Stimulated activated naive CD4-positive, alpha-beta T cell (primary cell): ENCODE results near the gene GTF2IRD1.
"Not testable (repeated sequence)": the region's sequence is repeated elsewhere in the genome, so short reads cannot be mapped to it uniquely, and the experiment has no call there.

Experiments used
- DNase-seq, 6 experiments: peaks; one replicate each; lab custom pipeline; 2025; lab: John Stamatoyannopoulos, UW

GTF2IRD1 gene

DNA sequence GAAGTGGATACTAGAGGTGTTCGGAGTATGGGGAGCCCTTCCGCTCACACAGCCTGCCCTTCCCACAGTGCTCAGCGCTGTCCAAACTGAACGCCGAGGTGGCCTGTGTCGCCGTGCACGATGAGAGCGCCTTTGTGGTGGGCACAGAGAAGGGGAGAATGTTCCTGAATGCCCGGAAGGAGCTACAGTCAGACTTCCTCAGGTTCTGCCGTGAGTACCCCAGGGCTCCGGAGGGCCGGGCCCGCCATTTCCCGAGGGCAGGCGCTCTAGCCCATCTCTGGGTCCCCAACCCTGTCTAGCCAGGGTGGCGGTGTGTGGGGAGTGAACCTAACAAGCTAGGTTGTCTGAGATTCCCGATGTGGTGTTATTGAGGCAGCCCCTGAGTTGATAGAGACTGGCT is 59.1 kb downstream of the GTF2IRD1 start:
- DNase-seq = no peak

DNA sequence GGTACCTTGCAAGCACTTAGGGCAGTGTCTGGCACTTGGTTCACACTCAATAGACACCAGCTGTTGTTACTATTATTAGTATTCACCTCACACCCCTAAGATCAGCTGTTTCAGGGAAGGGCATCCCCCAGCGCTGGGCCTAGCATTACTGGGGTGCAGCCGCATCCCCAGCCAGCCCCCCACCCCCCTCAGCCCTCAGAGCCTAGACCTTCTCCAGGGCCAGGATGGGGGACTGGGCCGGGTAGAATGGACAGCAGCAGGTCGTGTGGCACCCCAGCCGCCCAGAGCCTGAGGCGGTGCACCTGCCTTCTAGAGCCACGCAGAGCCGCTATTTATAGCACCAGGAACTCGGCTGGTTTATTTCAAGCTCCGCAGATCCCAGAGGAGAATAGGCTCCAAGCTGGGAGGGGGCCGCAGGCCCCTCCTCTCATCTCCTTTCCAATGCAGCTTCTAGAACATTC is 60.5 kb downstream of the GTF2IRD1 start:
- no peak for DNase-seq

GRCh38 chr7:74515276-74515675 is 61.6 kb downstream of the GTF2IRD1 start:
- no peak for DNase-seq

- no peak for DNase-seq
These were observed 62.5 kb downstream of the GTF2IRD1 start for GRCh38 chr7:74516214-74516613.

DNA sequence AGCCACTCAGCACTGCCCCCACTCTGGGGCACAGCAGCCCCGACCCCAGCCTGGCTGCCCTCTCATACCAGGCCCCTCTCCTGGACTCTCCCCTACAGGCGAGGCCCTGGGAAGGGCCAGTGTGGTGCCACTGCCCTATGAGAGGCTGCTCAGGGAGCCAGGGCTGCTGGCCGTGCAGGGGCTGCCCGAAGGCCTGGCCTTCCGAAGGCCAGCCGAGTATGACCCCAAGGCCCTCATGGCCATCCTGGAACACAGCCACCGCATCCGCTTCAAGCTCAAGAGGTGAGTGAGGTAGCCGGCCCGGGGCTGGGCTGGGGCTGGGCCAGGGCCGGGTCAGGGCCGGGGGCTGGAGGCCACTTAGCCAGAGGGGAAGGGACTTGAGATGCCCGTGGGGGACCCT is 64.3 kb downstream of the GTF2IRD1 start:
- DNase-seq = no peak

DNA sequence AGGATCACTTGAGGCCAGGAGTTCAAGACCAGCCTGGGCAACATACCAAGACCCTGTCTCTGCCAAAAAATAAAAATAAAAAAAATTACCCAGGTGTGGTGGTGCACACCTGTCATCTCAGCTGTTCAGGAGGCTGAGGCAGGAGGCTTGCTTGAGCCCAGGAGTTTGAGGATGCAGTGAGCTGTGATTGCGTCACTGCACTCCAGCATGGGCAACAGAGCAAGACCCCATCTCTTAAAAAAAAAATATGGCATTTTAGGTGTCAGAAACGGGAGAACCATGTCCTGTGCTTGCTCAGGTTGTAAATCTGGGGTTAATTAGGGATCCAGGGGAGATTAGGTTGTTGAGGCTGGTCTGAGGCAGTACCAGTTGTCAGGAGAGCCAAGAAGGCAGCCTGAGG is 64.9 kb downstream of the GTF2IRD1 start:
- DNase-seq = no peak

- no peak for DNase-seq
These were observed 65.7 kb downstream of the GTF2IRD1 start for GRCh38 chr7:74519395-74519794.

DNA sequence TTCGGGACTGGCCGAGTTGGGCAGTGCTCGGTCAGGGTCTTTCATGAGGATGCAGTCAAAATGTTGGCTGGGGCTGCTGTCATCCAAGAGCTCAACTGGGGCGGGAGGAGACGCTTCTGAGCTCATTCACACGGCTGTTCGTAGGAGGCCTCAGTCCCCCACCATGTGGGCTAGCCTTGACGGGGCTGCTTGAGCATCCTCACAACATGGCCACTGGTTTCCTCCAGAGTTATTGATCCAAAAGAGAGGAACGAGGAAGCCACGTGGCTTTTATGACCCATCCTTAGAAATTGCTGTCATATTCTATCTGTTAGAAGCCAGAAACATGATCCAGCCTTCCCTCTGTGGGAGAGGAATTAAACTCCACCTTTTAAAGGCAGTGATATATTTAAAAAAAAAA is 68.1 kb downstream of the GTF2IRD1 start:
- DNase-seq = no peak

- no peak for DNase-seq
These were observed 68.7 kb downstream of the GTF2IRD1 start for GRCh38 chr7:74522281-74522905.

DNA sequence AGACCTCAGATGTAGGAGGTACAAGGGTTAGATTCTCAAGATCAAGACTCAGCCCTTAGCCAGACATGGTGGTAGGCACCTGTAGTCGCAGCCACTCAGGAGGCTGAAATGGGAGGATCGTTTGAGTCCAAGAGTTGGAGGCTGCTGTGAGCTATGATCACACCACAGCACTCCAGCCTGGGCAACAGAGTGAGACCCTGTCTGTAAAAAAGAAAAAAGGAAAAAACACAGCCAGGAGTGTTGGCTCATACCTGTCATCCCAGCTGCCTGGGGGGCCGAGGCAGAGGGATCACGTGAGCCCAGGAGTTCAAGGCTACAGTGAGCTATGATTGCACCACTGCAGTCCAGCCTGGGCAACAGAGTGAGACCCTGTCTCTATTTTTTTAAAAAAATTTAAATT is 69.3 kb downstream of the GTF2IRD1 start:
- no peak for DNase-seq

DNA sequence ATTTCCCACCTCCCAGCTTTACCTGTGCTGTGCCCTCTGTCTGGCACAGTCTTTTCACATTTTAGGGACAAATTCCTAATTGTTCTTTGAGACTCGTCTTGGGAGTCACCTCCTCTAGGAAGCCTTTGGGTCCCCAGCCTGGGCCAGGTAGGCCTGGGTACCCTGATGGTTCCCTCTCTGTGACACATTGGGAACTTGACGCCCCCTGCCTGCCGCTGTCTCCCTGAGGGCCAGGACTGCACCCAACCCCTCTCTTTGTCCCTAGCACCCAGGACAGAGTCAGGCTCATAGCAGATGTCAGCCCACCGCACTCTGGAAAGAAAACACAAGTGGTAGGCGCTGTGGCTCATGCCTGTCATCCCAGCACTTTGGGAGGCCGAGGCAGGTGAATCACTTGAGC is 71.4 kb downstream of the GTF2IRD1 start:
- no peak for DNase-seq

DNA sequence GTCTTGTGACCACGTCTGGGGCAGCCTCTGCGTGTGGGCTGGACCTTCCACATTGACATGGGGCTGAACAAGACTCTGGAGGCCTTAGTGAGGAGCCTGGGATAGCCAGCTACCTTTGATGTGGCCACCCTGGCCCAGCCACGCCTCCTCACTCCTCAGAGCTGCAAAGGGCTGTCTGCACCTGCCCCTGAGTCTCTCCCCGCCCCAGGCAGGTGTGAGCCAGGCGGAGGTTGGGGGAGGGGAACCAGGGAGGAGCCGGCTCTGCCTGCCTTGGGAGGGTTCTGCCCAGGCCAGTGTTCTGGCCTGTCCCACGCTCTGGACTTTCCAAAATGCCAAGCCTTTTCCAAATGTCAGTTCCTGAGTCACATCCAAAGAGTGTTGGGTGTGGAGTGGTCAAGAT is 72.2 kb downstream of the GTF2IRD1 start:
- DNase-seq = no peak

- DNase-seq = no peak
These were observed 73.1 kb downstream of the GTF2IRD1 start for GRCh38 chr7:74526780-74527179.

DNA sequence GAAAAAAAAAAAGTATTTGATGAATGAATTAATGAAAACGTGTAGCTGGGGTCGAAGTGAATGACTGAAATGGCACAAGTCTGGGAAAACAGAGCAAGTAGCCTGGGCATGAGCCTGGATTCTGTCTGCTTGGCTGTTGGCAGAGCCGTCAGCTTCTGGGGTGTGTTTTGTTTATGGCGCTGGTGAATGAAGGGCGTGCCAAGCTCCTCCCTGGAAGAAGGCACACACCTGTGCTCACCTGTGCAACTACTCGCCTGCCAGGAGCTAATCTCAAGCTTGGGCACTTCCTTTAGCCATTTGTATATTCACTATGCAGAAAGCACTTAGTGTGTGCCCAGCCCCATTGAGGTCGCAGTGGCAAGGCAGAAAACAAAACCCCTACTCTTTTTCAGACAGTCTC is 74.1 kb downstream of the GTF2IRD1 start:
- no peak for DNase-seq

DNA sequence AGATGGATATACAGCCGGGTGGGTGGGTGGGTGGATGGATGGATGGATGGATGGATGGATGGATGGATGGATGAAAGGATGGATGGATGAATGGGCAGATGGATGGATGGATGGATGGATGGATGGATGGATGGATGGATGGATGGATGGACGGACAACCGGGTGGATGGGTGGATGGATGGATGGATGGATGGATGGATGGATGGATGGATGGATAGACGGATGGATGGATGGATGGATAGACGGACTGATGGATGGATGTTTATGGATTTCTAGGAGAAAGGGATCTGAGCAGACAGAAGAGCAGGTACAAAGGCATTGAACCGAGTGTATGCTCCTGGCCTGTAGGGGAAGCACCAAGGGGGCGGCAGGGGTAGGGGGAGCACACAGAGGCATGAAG is 75.1 kb downstream of the GTF2IRD1 start:
- not testable (repeated sequence) for DNase-seq

DNA sequence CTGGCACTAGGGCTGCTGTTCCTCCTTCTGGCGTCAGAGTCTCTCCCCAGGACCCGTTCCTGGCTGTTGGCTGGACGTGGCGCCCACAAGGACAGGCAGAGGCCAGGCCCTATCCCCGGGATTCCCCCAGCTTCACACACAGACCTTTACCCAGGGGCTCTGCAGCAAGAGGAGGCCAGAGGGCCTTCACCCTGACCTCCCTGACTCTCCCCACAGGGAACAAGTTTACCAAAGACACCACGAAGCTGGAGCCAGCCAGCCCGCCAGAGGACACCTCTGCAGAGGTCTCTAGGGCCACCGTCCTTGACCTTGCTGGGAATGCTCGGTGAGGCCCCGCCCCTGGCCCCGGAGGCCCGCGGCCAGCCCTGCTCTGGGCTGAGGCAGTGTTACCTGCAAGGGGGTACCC is 82.2 kb downstream of the GTF2IRD1 start:
- DNase-seq = no peak

DNA sequence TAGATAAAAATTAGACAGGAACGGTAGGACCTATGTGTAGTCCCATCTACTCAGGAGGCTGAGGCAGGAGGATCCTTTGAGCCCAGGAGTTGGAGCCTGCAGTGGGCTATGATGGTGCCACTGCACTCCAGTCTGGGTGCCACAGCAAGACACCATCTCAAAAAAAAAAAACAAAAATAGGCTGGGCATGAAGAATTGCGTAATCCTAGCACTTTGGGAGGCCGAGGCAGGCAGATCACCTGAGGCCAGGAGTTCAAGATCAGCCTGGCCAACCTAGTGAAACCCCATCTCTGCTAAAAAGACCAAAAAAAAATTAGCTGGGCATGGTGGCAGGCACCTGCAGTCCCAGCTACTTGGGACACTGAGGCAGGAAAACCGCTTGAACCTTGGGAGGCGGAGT is 88.2 kb downstream of the GTF2IRD1 start:
- DNase-seq = not testable (repeated sequence)

DNA sequence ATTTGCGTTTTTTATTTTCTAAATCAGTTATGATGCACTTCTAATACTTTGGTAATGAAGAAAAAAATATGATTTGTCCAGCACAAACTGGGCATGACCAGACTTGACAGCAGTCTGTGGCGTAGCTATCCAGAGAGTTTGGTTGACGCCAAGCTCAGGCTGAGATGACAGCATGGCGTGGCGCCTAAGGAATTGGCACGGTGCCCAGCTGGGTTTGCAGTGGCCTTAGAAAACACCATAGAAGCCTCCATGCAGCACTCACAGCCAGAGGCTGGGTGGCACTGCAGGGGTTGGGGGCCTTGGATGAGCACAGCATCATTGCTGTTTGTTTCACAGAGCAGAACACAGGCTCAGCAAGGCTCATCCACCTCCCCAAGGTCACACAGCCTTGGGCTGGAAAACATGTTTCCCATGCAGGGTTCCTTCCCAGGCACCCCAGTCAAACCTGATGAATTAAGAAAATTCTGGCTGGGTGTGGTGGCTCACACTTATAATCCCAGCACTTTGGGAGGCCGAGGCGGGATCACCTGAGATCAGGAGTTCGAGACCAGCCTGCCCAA is 88.9 kb downstream of the GTF2IRD1 start:
- no peak for DNase-seq

DNA sequence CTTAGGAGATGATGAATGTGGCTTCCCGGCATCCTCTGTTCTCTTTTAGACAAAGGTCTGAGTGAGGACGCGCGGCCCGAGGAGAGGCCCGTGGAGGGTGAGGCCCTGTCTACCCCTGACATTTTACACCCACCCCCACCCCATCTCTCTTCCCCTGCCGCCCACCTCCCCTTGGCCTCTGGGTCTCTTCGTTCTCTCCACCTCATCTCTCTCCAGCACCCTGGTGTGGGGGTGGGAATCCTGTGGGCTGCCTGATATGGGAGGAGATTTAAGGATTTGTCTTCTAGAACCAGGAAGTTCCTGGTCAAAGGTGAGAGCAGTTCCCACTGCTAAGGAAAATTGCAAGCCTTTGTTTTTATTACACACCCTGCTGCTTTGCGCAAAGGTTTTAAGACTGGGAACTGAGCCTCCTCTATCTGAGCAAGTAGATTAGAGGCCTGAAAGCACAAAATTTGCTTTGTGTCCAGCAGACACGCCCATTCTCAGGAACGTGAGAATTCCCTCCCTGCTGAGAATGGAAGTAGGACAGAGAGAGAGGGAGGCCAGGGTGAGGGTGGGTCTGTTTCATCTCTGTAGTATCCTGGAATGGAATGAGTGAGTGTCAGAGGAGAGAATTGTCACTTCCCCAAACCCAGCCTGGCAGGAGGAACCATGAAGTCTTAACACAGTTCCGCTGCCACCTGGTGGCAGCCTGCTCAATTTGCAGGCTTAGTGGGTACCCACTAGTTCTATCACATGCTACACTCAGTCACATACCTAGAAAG is 91.2 kb downstream of the GTF2IRD1 start:
- peak in 1 of 6 experiments; percentile 2 for DNase-seq

- DNase-seq = no peak
These were observed 92.2 kb downstream of the GTF2IRD1 start for GRCh38 chr7:74545921-74546320.

GRCh38 chr7:74553596-74554012 is 99.9 kb downstream of the GTF2IRD1 start:
- not testable (repeated sequence) for DNase-seq

DNA sequence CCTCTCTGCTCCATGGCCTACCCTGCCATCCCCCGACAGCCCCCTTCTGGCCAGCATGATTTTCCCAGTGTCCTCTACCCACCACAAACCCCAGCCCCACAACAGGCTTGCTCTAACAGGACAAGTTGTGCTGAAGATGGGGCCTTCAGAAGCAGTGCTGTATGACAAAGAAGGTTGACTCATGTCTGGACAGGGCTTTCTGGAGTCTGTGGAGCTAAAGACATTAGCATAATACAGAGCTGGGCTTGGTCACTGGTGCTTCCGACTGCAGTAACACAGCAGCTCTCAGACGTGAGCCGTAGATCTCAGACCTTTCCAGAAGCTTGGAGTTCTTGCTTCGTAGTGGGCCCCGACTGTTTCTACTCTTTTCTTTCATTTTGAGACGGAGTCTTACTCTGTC is 100.5 kb downstream of the GTF2IRD1 start:
- no peak for DNase-seq

- DNase-seq = no peak
These were observed 106.5 kb downstream of the GTF2IRD1 start for GRCh38 chr7:74560086-74560719.
